Testis (tissue), 2 donors: ENCODE data around the gene DET1.
"Not testable (repeated sequence)": the region's sequence is repeated elsewhere in the genome, so short reads cannot be mapped to it uniquely, and the experiment has no call there.

Experiments
- CTCF ChIP-seq, 3 experiments: fragments of 450-650 bp in 2 of 3; fragments of 200-600 bp in 1 of 3; sonication (generic) in 1 of 3; IDR thresholded peaks; one replicate each; pipeline ENCODE4 v1.5.1; 2016 to 2019; ENCODE audit warnings: antibody characterized with exemption in 3 of 3, mild to moderate bottlenecking in 2 of 3, moderate library complexity in 1 of 3
- POLR2A ChIP-seq: fragments of 450-650 bp; IDR thresholded peaks from one replicate; pipeline ENCODE4 v1.6.1; 2017; ENCODE audit warnings: antibody characterized with exemption, mild to moderate bottlenecking, moderate library complexity

- not testable (repeated sequence) for TF ChIP-seq CTCF (IDR thresholded peaks at IDR 0.05); POLR2A
Observed at GRCh38 chr15:88524094-88524493, 22.4 kb downstream of the DET1 start.
